Measurements from ENCODE around the gene ISCA1.

ISCA1 gene

DNA sequence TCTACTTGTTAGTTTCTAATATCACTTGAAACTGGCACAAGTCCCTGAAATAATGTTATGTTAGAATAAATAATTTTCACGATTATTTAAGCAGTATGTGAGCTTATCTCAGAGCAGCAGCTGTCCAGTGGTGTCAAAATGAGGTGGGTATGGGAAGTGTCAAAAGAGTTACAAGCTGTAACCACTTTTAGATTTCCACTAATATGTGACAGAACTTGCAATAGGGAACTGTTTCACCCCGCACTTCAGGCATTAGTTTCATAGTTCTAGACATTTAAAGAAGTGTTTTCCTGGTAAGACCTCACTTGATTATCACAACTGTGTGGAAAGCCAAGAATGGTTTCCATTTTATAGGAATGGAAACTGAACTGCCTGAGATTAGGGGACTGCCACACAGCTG, 2.9 kb upstream of the ISCA1 start:
- DNase-seq (ENCODE audit: low read depth) = no peak

GRCh38 chr9:86282979-86283535, 719 bp upstream of the ISCA1 start:
- peak; percentile 57 for DNase-seq (ENCODE audit: low read depth)

GRCh38 chr9:86281593-86282076, 703 bp downstream of the ISCA1 start:
- DNase-seq (ENCODE audit: low read depth) = no peak

DNA sequence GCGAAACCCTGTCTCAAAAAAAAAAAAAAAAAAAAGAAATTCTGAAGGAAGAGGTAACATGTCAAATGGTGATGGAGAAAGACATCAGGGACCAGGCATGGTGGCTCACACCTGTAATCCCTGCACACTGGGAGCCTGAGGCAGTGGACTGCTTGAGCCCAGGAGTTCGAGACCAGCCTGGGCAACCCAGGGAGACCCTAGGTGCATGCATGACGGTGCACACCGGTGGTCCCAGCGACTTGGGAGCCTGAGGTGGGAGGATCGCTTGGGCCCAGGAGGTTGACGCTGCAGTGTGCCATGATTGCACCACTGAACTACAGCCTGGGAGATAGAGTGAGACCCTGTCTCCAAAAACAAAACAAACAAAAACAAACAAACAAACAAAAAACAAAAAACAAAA, 1.8 kb downstream of the ISCA1 start:
- no peak for DNase-seq (ENCODE audit: low read depth)

- no peak for DNase-seq (ENCODE audit: low read depth)
These were observed 2.5 kb downstream of the ISCA1 start for GRCh38 chr9:86279839-86280238.

DNA sequence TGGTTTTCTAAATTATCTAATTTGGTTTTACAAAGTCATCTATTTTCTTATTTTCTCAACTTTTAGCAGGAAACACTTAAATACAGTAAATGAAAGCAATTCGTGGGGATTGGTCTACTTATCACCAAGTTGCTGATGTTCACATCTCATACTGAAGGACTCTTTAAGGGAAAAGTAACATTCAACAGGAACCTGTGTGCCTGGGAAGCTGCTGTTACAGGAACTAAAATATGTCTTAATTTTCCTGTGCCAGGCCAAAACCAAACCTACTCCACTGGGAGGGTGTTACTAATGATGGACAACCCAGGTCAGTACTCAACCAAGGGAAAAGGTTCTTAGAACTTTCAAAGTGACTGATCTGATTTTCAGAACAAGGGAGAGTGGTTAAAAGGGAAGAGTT, 5.3 kb downstream of the ISCA1 start:
- DNase-seq (ENCODE audit: low read depth) = no peak

DNA sequence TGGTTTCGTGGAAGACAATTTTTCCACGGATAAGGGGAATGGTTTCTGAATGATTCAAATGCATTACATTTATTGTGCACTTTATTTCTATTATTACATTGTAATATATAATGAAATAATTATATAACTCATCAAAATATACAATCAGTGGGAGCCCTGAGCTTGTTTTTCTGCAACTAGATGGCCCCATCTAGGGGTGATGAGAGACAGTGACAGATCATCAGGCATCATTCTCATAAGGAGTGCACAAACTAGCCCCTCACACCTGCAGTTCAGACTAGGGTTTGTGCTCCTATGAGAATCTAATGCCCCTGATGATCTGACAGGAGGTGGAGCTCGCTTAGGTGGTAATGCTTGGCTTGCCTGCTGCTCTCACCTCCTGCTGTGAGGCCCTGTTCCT, 6.4 kb downstream of the ISCA1 start:
- DNase-seq (ENCODE audit: low read depth) = no peak

DNA sequence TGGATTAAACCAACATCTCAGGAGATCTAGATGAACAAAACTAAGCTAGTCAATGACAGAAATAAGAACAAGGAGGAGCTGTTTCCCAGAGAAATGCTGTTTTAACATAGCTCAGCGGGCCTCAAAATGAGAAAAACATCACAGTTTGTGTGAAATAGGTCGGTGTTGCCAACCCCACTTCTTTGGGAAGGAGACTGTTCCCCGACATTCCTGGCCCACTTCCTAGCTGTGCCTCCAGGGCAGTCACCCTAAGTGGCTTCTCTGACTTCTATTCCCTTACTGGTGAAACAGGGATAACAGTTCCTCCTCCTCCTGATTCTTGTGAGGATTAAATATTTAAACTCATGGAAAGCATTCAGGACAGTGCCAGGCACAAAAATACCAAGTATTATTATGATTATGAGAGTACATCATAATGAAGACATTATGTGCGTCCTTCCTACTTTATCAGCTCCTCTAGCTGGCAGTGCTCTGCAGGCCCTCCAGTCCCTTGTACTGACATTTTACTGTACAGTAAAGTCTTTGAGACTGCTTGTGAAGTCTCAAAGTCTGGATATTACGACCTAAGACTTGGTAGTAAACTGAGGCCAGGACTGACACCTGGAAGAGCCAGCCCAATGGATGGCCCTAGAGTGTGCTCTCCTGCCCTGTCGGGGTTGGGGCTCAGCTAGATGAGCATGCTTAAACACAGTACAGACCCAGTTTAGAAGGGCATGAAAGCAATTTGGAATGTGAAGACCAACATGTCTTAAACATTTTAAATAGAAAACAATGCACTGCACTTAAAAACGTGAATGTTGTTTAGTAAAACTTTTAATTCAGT, 7.3 kb downstream of the ISCA1 start:
- no peak for DNase-seq (ENCODE audit: low read depth)

- no peak for DNase-seq (ENCODE audit: low read depth)
These were observed 10.1 kb downstream of the ISCA1 start for GRCh38 chr9:86272221-86272620.

DNA sequence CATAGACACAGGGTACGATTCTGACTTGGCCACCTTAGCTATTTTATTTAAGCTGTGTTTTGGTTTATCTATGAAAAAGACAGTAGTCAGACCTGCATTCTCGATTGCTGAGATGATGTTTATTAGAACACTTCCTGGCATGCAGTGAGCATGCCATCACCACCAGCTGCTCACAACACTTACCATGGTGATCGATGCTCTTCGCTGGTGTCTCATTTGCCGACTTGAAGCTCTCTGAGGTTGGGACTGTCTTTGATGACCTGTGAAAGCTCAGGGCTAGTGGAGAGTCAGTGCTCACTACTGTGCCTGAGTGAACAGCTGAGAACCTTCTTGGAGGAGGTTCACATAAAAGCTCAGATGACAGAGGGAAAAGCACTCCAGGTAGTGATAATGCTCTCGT, 18.5 kb downstream of the ISCA1 start:
- DNase-seq (ENCODE audit: low read depth) = no peak

- no peak for DNase-seq (ENCODE audit: low read depth)
These were observed 19.8 kb downstream of the ISCA1 start for GRCh38 chr9:86262492-86262891.

GRCh38 chr9:86259557-86259956, 22.8 kb downstream of the ISCA1 start, which contains the start of gene C9orf153:
C9orf153 (minus strand) TSS chr9:86259657; CDS start chr9:86229603, 30,054 bp downstream.
- no peak for DNase-seq (ENCODE audit: low read depth)

GRCh38 chr9:86257391-86257790, 24.9 kb downstream of the ISCA1 start:
- DNase-seq (ENCODE audit: low read depth) = no peak

GRCh38 chr9:86256653-86257052, 25.7 kb downstream of the ISCA1 start:
- DNase-seq (ENCODE audit: low read depth) = no peak

DNA sequence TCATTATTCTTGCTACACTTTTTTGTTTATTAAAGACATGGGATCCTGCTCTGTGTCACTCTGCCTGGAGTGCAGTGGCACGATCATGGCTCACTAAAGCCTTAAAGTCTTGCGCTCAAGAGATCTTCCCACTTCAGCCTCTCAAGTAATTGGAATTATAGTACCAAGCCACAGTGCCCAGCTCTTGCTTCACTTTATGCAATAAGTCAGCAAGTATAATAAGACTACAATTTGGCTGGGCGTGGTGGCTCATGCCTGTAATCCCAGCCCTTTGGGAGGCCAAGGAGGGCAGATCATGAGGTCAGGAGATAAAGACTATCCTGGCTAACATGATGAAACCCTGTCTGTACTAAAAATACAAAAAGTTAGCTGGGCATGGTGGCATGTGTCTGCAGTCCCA, 28.8 kb downstream of the ISCA1 start:
- no peak for DNase-seq (ENCODE audit: low read depth)

- no peak for DNase-seq (ENCODE audit: low read depth)
These were observed 29.5 kb downstream of the ISCA1 start for GRCh38 chr9:86252870-86253269.

DNA sequence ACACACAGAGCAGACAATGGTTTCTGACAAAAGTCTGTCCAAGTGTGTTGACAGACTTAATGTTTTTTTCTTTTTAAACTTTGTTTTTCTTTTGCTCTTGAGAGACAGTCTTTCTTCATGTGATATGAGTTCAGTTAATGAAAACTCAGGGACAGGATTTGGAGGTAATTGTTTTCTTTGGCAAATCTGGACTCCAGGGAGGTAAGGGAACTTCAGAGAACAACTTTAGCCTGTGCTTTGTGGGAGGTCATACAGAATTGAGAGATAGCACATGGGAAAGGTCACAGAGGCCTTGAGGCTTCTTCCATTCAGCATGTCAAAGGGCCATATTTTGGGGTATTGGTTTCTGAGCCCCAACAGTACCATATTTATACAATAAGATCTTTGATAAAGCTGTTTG, 32.2 kb downstream of the ISCA1 start:
- no peak for DNase-seq (ENCODE audit: low read depth)

- no peak for DNase-seq (ENCODE audit: low read depth)
These were observed 33.6 kb downstream of the ISCA1 start for GRCh38 chr9:86248746-86249145.

DNA sequence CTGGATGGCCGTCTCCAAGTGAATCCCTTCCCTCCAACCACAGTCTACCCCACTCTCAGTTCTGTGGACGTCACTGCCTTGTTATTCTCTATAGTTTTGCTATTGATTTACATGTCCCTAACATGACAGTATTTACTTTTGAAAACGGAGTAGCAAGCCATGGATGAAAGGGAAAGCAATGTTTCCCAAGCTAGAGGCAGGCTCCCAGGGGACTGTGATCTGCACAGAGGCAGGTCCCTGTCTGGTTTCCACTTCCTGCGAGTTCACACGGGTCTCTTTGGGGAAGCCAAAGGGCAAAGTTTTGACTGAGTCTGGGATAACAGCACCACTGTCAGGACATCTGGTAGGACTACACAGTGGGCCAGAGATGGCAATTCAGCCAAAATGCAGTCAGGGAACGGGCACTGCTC, 35.6 kb downstream of the ISCA1 start:
- no peak for DNase-seq (ENCODE audit: low read depth)

- DNase-seq (ENCODE audit: low read depth) = no peak
These were observed 40.3 kb downstream of the ISCA1 start for GRCh38 chr9:86242071-86242470.

GRCh38 chr9:86241216-86241615, 41.1 kb downstream of the ISCA1 start:
- no peak for DNase-seq (ENCODE audit: low read depth)

- DNase-seq (ENCODE audit: low read depth) = no peak
These were observed 43.2 kb downstream of the ISCA1 start for GRCh38 chr9:86238861-86239770.

- no peak for DNase-seq (ENCODE audit: low read depth)
These were observed 51.5 kb downstream of the ISCA1 start for GRCh38 chr9:86230858-86231257.

All from fibroblast of the conjunctiva (primary cell).